GM19099 (cell line): ENCODE data around the gene ZDHHC14.

Source experiments
- POLR2A ChIP-seq: IDR thresholded peaks from 3 replicates; pipeline ENCODE4 v1.6.1; 2011; ENCODE audit warnings: low read depth; ENCODE audit not compliant: insufficient read length; ENCODE audit errors: extremely low read depth

Gene ZDHHC14

DNA sequence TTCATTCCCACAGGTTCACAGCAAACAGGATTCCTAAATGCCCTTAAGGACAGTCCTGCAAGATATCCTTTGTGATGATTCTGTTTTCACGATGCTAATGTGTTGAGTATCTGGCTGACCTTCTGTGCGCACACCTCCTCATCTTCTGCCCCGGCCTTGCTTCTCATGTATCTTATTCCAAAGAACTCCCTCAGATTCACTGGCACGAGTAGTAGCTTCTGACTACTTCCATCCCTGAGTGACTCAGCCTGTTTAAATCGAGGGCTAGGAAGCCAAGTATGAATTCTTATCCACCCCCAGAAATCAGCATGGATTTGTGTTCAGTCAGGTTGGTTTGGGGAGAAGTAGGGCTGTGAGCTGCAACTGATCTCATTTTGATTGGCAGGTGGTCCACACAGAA lies 251.8 kb downstream of the ZDHHC14 start:
- TF ChIP-seq POLR2A: no peak

DNA sequence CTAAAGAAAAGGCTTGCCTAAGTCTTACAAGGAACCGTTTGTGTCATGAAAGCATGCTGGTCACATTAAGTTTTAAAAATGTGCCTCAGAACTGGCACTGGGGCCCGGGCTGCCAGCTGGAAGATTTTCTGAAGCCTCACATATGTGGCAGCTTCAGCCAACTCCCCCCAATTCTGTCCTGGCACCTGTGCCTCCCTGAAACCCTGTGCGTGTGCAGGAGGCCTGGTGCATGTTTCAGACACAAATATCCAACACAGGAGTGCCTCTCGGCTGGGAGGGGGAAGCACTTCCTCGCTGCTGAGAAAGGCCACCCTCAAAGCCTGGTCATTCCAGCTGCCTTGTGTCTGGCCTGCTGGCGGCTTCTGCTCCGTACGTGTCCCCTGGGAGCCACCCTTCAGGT lies 253.6 kb downstream of the ZDHHC14 start:
- TF ChIP-seq POLR2A: no peak

DNA sequence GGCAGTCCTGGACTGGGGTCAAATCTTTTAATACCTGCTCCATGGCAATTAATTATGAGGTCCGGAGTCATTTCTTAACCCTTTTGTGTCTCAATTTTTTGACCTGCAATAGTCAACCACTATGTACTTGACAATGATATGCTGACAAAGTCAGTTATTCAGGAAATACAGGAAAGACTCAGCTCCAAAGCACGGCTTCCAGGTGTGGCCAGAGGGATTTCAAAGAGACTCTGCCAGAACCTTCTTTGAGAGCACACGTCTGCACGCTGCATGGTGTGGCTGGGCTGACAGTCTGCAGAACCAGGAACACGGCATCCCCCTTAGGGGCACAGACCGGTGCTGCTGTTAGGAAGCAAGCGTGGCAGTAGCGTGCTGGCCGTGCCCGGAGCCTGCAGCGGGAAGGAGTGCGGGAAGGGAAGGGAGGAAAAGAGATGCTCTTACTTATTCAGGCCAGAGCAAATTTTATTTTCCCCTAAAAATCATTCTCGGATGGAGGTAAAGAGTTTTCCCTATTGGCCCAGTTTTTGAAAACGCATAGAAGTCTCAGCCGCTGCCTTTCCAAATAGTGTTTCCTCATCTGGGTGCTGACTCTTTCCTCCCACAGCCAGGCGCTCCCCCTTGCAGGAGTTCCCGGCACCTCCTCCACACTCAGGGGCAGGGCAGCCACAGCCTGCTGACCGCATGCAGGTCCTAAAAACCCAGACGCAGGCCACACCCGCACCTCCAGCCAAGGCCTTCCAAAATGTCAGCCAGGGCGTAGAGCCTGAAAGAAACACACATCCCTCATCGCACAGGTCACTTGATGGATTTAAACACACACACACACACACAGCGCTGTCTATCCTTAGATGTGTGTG lies 254.6 kb downstream of the ZDHHC14 start:
- TF ChIP-seq POLR2A: no peak

DNA sequence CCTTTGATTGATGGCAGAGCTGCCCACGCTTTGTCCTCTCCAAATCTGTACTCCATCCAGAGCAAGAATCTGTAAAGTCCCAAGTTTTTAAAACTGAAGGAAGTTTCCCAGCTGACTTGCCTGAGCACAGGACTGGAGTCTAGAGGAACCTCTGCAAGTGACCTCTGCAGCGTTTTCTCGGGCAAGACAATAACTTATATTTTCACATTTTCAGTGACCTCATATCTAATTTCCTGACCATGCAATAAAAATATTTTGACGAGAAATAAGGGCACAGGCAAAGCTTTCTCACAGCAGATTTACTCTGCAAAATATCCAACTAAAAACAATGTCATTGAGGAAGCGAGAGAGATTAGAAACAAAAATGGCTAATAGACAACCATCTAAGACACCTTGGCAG lies 256.5 kb downstream of the ZDHHC14 start:
- no peak for TF ChIP-seq POLR2A

DNA sequence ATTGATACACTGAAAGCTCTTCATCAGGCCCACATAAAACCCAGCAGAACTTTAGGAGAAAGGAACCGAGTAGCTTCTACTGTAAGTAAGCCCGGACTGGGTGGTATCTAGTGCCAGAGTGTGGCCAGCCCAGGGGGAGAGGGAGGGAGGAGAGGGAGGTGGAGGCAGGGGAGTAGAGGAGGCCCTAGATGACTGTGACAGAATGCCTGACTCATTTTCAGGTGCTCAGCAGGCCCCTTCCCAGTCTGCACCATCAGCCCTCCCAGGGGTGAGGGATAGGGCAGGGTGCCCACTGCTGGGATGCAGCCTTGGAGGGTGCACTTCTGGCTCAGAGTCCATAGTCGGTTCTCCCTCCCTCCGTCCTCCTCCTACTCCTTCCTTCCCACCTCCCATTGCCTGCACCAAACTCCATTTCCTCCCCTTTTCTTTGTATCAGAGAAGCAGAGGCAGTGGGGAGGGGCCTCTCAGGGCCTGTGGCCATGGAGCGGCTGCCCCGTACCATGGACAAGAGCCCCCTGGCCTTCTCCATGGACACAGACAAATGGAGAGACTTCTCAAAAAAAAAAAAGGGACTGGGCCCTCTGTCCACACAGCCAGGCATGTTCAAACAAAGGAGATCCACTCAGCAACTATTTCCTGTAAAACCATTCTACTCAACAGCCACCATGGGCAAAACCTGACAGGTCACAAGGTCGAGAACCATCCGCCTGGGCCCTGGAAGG lies 257.1 kb downstream of the ZDHHC14 start:
- TF ChIP-seq POLR2A: no peak

DNA sequence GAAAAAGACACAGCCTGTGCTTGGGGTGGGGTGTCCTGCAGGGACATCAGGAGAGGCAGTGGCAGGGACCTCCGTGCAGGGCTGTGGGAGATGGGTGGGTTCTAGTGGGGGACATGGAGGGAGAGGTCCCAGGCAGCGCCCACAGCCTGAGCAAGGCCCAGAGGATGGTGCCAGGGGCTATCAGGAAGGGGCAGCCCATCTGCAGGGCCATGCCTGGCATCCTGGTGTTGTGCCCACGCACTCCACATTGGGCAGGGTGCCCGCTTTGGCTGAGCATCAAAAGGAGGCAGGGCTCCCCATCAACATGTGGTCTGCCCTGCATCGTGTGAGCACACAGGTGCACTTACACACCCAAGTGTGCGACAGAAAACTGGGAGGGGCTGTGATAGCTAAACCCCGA lies 257.8 kb downstream of the ZDHHC14 start:
- no peak for TF ChIP-seq POLR2A

DNA sequence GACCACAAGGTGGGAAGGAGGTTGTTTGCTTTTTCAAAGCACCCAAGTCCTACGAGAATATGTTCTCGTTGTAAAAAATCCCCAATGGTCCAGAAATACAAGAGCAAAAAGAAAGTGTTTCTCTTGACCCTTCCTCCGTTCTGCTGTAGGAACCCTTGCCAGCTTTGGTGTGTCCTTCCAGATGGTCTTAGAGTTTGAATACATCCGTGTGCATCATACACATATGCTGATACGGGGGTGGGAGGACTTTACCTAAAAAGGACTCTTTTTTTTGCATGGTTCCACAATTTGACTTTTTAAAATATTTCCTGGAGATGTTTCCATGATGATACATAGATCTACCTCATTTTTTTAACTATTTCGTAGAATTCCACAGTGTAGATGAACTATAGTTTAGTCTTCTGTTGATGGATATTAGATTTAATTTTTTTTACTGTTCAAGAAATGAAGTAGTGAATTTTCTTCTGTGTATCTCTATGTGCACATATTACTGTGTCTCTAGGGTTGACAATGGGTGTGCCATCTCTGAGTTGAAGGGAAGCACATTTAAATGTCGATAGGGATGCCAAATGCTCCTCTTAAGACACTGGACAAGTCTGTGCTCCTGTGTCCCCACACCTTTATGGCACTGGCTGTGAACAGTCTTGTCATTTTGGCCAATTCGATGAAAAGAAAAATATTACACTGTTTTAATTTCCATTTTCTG lies 259.9 kb downstream of the ZDHHC14 start:
- TF ChIP-seq POLR2A: no peak

DNA sequence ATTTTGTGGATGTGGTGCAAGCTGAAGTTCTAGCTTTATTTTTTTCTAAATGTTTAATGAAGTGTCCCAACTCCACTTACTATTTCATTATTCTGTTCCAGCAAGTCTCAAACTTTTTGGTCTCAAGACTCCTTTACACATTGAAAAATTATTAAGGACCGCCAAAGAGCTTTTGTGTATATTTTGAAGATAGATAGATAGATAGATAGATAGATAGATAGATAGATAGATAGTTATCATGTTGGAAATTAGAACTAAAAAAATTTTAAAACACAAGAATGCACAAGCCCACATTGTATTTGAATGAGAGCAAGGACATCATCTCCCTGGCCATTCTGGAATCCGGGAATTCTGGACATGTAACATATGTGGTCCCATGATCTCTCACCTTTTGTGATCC lies 260.8 kb downstream of the ZDHHC14 start:
- TF ChIP-seq POLR2A: no peak

DNA sequence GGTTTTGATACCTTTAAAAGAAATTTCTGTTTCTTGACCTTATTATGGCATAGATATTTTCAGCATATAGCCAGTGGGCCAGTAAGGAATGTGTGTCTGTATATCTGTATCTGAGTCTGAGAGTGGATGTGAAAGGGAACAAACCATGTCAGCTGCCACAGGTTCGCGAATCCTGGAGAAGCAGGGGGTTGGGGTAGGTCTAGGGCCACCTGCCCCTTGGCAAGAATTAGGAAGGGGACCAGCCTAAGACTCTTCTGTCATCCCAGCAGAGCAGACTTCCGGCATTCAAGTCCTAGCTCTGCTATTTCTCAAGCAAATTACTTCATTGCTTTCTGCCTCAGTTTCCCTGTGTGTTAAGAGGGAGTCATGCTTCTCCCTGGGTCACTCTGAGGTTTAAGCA lies 261.7 kb downstream of the ZDHHC14 start:
- no peak for TF ChIP-seq POLR2A

DNA sequence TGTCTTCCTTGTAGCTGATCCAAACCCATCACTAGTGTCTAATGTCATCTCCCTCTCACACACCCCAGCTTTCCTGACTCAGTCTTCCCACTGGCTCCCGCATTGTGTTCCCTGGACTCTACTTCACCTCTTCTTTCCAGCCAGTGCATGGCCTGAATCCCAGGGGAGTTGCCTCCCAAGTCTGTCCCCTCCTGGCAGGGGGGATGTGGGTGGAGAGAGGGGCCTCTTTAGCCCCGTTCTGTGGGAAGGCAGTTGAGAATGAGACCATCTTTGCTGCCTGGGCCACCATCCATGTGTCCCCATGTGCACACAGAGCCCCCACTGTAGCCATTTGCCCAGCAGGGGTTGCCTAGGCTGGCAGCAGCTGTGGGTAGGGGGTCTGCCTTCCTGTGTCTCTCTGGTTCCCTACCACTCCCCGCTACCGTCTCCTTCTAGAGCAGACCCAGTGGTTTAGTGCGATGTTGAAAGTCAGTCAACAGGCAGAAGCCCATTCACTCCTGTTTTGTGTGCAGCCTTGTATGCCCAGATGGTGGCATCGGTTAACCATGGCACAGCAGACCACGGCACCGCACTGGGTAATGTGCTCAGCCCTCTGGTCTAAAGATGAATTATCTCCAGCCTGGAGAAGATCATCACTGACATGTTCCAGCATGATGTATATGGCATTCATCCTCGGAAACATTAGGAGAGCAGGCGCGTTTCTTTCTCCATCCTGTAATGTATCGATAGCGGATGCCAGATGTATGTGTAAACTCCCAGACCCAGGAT lies 263.2 kb downstream of the ZDHHC14 start:
- no peak for TF ChIP-seq POLR2A

DNA sequence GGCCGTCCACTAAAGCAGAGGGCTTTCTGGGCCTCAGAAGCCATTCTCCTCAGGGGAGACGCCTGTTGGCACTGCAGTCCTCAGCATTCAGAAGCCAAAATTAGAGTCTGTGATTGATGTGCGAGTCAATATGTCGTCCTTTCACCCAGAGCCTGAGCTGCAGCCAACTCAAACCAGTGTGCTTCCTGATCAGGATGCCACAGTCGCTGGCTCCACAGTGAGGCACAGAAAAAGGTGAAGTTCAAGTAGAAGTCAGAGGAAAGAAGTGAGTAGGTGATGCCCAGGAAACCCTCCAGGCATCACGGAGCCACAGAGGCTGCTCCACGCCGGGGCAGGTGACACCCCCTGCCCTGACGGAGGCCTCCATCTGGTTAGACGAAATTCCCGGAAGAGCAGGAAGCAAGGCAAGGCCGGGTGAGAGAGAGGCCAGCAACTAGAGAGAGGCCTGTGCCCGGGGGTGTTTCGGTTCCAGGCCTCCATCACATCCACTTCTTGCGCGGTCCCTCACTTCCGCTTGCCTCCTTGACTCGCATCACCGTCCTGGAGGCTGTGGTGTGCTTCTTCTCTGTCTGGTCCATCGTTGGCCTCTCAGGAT lies 264.3 kb downstream of the ZDHHC14 start:
- no peak for TF ChIP-seq POLR2A

DNA sequence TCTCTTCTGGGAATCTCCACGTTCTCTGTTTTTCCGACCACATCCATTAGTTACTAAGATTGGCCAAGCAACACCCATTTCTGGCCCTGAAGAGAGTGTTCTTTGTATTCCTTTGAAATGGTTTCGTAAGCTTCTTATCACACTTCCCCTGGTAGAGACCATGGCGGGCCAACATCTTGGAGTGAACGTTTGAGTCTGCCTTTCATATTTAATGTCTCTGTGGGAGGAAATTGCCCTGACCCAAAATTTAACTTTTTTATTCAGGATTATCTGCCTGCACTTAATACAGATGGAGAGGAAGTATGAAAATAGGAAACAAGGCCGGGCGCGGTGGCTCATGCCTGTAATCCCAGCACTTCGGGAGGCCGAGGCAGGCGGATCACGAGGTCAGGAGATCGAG lies 265.0 kb downstream of the ZDHHC14 start:
- no peak for TF ChIP-seq POLR2A

DNA sequence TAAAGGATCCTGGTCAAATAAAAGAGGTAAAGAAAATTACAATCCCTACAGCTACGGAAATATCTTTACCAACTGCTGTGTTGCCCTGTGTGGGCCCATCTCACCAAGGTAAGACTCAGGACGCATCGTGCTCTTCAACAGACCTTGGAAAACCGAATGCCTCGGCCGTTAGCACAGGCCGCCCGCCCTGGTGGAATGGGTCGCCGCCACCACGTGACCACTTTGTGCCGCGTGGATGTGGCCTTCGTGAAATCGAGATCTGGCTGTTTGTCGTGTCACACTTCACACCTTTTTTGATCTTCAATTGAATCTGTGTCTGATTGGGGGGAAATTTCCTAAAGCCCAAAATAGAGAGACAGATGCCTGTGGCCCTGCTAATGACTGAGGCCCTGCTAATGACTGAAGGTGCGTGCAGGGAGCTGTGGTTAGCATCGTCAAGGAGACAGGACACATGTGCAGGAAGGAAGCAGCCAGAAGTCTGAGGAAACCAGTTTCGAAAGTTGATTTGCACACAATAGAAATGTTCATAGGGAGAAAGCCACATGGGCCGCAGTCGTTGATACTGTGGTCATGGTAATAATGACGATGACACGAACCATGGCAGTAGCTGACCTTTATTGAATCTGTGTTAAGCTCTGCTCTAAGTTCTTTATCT lies 266.4 kb downstream of the ZDHHC14 start:
- TF ChIP-seq POLR2A: no peak

DNA sequence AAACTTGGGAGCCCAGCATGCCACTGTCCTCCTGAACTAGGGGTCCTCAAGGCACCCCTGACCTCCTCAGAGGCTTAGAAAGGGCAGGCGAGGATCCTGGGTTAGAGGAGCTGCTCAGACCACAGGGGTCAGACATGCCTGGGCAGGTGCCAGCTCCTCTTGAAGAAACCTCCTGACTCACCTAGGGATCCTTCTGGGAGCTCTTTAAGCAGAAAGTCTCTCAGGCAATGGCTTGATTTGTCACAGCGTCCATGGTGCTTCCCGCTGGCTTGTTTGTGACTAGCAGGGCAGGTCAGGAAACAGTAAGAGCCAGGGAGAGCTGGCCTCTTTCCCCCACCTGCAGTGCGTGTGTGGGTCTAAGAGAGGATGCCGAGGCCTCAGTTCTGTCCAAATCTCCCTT lies 267.6 kb downstream of the ZDHHC14 start:
- no peak for TF ChIP-seq POLR2A
